Astrocyte of the spinal cord (primary cell): Measurements from ENCODE around the gene SMOC1.
A peak's percentile ranks its signal among the peaks of the same experiment; 100 is the strongest.

Source experiments
- DNase-seq: peaks from one replicate; pipeline ENCODE4 v3.0.0; 2011; ENCODE audit warnings: low read depth, low spot score
- H3K4me3 ChIP-seq: 2 replicates; pipeline ENCODE4 v1.5.1; 2011; ENCODE audit warnings: low read depth, mild to moderate bottlenecking, low read length, moderate library complexity
- in situ Hi-C: cut with HindIII; loops from 2 replicates; pipeline ENCODE4 v1.10.0; 2017; ENCODE audit warnings: low sequenced_read_pairs
- TF ChIP-seq, protein P1 (sequence below): IDR thresholded peaks from 2 replicates; pipeline ENCODE4 v1.5.1; 2012; ENCODE audit warnings: low read depth, mild to moderate bottlenecking, low read length, inconsistent platforms

The SMOC1 gene

DNA sequence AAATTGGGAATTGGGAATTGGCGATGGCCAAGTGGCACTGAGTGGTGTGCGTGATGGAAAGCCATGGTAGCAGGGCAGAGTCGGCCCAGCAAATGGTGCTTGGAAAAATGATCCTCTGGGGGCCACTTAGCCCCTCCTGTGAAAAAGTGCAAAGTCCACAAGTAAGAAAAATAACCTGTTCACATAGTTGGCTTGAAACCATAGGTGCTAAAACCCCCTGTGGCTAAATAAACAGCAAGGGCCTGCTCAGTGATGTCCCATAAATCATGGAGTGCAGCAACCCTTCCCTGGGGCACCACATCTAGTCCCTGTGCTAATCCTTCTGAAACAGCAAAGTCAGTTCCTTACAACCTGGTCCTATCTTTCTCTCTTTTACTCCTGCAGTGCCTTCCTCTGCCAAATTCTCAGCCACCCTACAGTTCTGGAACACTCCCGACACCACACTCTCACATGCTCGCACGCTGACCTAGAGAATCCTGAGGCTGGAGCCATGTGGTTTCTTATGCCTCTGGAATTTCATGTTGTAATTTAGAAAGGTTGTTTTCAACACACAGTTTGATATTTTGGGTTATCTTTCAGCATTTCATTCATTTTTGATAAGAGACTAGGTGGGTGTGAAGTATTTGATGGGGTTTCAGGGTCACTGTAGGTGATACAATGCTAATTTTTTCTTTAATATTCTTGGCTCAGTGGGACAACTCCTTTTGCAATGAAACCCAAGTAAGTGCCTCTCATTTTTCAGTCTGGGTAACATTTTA is 123.6 kb downstream of the SMOC1 start:
- TF ChIP-seq, protein P1, sequence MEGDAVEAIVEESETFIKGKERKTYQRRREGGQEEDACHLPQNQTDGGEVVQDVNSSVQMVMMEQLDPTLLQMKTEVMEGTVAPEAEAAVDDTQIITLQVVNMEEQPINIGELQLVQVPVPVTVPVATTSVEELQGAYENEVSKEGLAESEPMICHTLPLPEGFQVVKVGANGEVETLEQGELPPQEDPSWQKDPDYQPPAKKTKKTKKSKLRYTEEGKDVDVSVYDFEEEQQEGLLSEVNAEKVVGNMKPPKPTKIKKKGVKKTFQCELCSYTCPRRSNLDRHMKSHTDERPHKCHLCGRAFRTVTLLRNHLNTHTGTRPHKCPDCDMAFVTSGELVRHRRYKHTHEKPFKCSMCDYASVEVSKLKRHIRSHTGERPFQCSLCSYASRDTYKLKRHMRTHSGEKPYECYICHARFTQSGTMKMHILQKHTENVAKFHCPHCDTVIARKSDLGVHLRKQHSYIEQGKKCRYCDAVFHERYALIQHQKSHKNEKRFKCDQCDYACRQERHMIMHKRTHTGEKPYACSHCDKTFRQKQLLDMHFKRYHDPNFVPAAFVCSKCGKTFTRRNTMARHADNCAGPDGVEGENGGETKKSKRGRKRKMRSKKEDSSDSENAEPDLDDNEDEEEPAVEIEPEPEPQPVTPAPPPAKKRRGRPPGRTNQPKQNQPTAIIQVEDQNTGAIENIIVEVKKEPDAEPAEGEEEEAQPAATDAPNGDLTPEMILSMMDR: no peak

DNA sequence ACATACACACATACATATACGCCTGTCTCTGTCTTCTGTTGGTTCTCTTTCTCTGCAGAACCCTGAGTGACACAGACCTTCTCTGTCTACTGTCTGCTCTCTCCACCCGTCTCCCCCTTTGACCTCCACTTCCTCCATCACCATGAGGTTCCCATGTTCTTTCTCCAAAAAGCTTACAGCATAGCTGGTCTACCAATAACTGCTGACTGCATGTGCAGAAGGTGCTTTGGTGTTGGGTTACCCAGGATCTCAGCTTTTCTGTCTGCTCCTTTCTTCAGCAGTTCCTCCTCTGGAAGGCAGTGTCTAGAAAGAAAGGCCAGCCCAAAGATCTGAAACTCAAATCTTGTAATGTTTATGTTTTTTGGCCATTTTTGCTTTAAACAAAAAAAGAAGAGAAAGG is 125.6 kb downstream of the SMOC1 start:
- DNase-seq: peak; percentile 35
- TF ChIP-seq, protein P1: no peak
- no peak overlapping the region for H3K4me3 ChIP-seq
- in situ Hi-C loops: no loop called here

More for the DNA sequence above, 123.6 kb downstream of the SMOC1 start:
- peak; percentile 70 for DNase-seq
- in situ Hi-C loops: no loop called here
- H3K4me3 ChIP-seq: no peak overlapping the region

DNA sequence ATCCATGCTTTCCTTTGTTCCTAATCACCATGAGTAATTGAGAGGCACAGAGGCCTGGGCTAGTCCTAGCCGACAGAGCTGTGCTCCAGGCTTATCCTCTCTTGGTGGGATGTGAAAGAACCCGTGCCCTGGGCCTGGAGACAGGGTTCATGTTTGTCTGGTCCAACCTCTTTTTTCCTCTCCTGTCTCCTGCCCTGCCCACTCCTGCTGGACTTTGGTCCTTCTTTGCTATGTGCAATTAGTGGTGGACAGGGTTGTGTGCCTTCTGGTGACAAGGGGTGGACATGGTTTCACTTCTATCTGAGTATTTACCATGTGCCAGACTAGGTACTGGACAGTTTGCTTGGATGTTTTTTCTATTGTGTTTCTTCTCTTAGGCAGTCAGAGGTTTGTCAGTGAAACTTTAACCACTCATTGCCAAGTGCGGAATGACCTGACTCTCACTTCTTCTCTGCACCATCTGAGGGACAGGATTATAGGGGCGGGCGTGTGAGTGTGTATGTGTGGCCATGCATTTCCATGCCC is 126.1 kb downstream of the SMOC1 start:
- H3K4me3 ChIP-seq: no peak overlapping the region
- TF ChIP-seq, protein P1: no peak
- in situ Hi-C loops: no loop called here
- DNase-seq: no peak

DNA sequence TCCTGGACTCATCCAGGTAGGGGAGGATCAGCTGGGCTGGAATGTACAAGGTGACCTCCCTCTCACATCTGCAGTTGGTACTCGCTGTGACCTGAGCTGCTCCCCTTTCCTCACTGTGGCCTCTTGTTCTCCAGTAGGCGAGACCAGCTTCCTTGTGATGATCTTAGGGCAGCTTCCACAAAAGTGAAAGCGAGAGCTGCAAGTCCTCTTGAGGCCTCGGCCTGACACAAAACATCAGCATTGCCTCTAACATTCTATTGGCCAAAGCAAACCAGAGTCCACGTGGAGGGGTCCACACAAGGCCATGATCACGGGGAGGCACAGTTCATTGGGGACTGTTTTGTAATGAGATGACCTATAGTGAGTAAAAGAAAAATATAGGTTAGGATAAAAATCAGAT is 127.5 kb downstream of the SMOC1 start:
- in situ Hi-C loops: no loop called here
- DNase-seq: no peak
- TF ChIP-seq, protein P1: no peak
- H3K4me3 ChIP-seq: no peak overlapping the region

GRCh38 chr14:70008284-70009262 is 129.4 kb downstream of the SMOC1 start:
- in situ Hi-C loops: no loop called here
- no peak for DNase-seq
- TF ChIP-seq, protein P1: no peak
- H3K4me3 ChIP-seq: no peak overlapping the region

DNA sequence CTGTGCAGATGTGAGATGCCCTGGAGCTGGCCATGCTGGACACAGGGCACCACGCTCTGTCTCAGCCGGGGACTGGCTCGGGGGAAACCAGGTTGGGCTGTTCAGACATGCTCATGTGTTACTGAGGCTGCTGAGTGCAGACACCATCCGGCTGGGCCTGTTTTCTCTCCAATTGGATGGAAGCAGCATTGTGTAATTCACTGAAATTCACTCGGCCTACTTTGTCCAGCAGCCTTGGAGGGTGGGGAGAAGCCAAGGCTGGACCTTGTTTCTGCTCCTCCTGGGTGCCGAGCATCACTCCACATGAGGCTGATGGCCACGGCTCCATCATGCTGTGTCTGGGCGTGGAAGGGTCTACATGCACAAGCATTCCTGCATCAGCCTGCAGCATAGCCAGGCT is 130.7 kb downstream of the SMOC1 start:
- H3K4me3 ChIP-seq: no peak overlapping the region
- in situ Hi-C loops: no loop called here
- TF ChIP-seq, protein P1: no peak
- no peak for DNase-seq
